GM19193 (cell line): ENCODE results near the gene KRTAP10-7.

ENCODE experiments used
- POLR2A ChIP-seq: IDR thresholded peaks from 4 replicates; pipeline ENCODE4 v1.6.1; 2011; ENCODE audit not compliant: insufficient read depth, insufficient read length; ENCODE audit errors: extremely low read depth

The KRTAP10-7 gene

DNA sequence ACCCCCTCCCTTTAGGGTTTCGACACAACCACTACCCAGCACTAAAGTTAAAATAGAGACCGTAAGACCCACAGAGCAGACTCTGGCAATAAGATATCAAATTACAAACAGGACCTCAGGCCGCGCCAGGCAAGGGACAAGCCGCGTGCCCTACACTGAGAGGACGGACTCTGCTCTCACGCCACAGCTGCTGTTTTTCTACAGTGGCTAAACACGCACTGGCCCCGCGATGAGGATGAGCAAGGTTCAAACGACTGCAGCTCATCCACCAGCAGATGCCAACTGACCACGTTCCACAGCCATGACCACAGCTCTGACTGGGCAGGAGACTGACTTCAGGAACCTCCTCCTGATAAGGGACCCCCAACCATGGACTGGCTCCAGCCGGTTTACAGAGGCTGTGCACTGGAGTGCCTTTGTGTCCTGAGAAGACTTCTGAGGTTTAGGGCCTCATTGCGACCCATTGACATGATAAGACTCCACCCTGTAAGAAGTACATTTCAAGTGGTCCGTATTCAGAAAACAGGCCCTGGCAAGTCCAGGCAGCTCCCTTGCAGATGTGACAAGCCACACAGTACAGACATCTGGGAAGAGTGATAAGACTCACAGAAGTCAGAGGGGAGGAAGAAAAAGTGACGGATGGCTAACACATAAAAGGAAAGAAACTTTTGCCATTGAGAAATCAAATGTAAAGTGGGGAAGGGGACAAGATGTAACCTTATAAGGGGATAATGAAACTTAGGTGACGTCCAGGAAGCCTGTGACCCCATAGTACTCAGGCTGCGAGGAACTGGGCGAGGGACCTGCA, 6.6 kb upstream of the KRTAP10-7 start:
- TF ChIP-seq POLR2A: no peak

GRCh38 chr21:44594406-44594916, 5.9 kb upstream of the KRTAP10-7 start:
- TF ChIP-seq POLR2A: no peak

DNA sequence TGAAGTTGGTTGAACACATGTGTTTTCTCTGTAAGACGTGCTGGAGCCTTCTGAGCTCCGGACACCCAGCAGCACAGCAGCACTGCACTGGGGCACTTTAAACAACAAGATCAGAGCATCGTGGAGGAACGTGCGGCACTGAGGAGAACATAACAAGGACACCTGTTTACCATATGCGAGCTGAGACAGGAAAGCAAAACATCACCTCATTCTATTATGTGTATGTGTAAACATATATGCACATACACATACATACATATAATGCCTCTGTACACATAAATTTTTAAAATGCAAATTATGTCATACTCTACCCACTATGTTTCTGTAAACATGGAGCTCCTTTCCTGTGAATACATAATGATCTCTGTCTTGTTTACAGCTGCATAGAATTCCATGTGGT, 4.9 kb upstream of the KRTAP10-7 start:
- no peak for TF ChIP-seq POLR2A

DNA sequence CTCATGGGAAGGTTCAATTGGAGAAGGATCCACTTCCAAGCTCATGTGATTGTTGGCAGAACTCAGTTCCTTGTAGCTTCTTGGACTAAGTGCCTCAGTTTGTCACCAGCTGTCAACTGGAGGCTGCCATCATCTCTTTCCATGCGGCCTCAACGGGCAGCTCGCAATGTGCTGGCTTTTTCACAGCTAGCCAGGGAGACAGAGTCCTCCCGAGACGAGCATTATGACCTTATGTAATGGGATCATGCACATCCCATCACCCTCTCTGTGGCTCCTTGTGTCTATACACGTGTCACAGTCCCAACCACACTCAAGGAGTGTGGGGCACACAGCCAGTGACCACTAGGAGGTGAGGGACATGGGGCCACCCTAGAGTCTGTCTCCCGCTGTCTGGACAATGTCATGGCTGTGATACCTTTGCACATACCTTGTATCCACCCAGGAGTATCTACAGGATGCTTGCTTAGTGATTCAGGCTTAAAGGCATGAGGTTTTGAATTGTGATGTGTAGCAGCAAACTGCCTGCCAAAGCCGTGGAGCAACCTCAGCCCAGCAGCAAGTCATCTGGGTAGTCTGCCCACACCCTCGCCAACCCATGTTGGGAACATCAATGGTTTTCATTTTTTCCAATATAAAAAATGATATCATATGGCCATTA, 4.2 kb upstream of the KRTAP10-7 start:
- no peak for TF ChIP-seq POLR2A

GRCh38 chr21:44598061-44598460, 2.3 kb upstream of the KRTAP10-7 start:
- TF ChIP-seq POLR2A: no peak

- no peak for TF ChIP-seq POLR2A
Measured at GRCh38 chr21:44599264-44600029, 950 bp upstream of the KRTAP10-7 start.

DNA sequence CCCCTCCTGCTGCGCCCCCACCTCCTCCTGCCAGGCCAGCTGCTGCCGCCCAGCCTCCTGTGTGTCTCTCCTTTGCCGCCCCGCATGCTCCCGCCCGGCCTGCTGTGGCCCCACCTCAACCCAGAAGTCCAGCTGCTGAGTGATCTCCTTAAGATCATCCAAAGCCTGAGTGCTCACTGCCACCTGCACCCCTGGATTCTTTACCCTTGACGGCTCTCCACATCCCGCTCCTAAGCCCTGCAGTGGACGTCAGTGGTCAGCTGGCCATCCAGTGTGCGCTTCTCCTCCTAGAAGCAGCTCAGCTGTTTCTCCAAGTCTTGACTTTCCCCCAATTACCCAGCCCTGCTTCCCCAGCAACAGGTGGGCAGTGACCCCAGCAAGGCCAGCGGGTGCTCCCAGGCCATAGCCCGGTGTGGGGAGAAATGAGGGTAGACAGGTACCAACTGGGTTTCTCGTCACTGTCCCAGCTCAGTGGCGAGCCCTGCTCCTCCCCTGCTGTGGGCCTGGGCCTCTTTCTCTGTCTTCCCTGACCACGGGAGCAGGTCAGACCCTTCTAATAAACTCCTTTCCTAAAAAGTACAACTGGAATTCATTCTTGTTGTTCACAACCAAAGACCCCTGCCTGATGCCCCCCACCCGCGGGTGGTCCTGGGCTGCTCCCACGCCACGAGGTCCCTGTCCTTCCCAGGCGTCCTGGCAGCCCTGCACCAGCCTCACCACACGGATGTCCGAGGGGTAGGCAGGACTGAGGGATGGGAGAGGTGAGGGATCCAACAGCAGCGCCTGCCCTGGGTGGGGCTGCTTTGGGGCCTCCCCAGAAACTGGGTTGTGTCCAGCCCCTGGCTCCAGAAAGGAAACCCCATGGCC, 1.4 kb downstream of the KRTAP10-7 start:
- no peak for TF ChIP-seq POLR2A

DNA sequence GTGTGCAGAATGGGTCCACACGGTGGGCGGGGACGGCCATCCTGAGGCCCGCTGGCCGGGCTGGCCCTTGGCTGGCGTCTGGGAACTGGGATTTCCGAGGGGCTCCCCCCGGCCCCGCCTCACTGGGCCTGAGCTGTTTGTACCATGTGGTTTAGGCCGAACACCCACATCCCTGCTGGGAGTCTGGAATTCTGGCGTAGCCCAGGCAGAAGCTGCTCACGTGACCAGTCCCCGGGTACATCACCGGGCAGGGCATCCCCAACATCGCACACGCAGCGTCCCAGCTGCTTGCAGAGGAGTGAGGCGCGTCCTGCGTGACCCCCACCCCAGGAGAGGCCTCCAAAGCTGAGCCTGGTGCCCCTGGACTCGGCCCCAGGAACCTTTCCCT, 2.1 kb downstream of the KRTAP10-7 start:
- no peak for TF ChIP-seq POLR2A

DNA sequence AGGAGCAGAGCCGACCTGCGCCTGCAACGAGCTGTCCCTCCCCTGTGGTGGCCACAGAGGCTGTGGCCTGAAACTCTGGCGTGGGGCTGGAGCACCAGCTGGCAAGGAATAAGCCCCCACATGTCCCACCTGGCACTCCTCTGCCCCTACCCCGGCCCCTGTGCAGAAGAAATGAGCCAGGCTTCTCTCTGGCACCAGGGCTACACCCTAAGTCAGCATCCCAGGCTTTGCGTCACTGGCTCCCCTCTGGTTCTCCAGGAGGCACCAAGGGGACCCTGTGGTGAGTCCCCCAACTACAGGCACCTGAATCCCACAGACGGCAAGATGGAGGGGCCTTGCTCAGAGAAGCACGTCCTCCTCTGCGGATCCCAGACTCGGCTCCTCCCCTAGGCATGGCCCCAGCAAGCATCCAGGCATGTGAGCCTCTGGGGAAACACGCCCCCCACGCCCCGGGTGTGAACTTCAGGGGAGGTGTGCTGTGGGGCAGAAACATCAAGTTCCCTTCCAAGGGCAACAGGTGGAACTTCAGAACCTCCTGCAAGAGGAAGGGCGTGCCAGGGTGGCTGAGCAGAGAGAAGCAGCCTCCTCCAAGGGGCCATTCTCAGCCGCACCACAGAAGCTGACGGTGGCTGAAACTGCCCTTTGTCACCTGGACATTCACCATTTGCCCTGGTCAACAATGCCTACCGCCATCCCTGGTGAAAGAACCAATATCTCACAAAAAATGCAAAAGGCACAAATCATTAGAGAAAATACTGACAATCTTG, 2.9 kb downstream of the KRTAP10-7 start:
- no peak for TF ChIP-seq POLR2A

GRCh38 chr21:44603911-44604310, 3.5 kb downstream of the KRTAP10-7 start:
- no peak for TF ChIP-seq POLR2A

DNA sequence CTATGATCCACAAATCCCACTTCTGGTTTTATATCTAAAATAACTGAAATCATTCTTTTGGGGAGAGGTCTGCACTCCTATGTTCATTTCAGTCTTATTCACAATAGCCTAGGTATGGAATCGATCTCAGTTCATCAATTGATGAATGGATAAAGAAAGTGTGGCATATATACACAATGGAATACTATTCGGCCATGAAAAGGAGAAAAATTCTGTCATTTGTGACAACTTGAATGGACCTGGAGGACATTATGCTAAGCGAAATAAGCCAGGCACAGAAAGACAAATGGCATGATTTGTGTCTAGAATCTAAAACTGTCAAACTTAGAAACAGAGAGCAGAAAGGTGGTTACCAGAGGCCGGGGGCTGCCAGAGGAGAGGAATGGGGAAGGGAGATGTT, 6.1 kb downstream of the KRTAP10-7 start:
- no peak for TF ChIP-seq POLR2A

DNA sequence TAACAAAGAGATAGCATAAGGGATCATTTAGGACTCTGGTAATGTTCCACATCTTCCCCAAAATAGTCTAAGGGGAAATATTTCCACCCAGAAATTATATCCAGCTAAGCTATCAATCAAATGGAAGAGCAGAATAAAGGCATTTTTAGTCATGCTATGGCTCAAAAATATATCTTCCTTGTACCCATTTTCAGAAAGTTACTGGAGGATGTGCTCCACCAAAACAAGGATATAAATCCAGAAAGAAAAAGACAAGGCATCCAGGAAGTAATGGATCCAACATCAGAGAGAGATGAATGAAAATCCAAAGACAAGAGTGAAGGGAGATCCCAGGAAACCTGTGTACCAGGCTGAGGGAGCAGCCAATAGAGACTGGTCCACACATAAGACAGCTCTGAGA, 8.8 kb downstream of the KRTAP10-7 start:
- TF ChIP-seq POLR2A: no peak

DNA sequence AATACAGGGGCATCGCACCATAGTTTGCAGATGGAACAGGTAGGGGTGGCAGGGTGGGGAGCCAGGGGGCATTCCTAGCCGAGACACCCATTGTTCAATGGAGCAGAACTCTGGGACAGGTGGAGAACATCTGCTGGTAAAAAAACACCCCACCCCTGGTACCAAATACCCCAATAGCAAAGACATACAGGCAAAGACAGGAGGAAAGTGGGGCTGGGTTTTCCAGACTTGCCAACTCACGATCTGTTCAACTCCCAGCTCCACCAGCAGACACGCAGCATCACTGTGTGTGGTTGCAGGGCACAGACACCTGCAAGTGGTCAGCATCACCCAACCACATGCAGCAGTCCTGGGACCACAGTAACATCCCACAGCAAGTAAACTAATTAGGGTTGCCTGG, 11.2 kb downstream of the KRTAP10-7 start:
- no peak for TF ChIP-seq POLR2A

GRCh38 chr21:44612029-44612486, 11.7 kb downstream of the KRTAP10-7 start, which contains the start of gene KRTAP10-8:
TSS of gene KRTAP10-8 (plus strand) at chr21:44612079. CDS start at chr21:44612101, 22 bp downstream.
- TF ChIP-seq POLR2A: no peak
